Measurements from ENCODE around the gene SMPDL3A. TPM values are rescaled to one million over a fixed set of nuclear protein-coding genes. Genes with fewer than 3 reads are reported as not detected.
A peak's percentile ranks its signal among the peaks of the same experiment; 100 is the strongest.

Gene SMPDL3A
- total RNA-seq, 1 experiment from 2014 or later: 0.59 TPM

DNA sequence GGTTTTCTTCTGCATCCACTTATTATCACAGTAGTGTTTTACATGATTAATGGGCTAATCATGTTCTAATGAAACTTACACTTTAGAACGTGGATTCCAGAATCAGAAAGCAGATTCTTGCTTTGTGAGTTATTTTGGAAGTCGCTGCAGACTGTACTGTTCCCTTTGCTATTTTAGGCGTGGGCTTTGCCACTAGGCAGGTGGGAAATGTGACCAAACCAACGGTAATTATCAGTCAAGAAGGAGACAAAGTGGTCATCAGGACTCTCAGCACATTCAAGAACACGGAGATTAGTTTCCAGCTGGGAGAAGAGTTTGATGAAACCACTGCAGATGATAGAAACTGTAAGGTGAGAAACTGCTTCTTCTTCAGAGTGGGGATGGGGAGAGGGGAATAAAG, 8.9 kb upstream of the SMPDL3A start:
- Histone ChIP-seq H3K23ac (ENCODE audit: insufficient read length, low read depth, low read length) (no peak overlapping the region), H2AFZ (ENCODE audit: low read length) (no peak overlapping the region), H3K4me2 (ENCODE audit: insufficient read depth, insufficient read length, low read length) (peak overlapping the region; percentile 30), H4K5ac (ENCODE audit: insufficient read length, low read depth, low read length) (no peak overlapping the region), H3K9me3 (ENCODE audit: control insufficient read depth, low read depth, low read length) (no peaks in the 10 kb centered on the region), H4K8ac (replicated peaks; ENCODE audit: insufficient read length, low read depth, low read length) (no peak overlapping the region), H3K23me2 (ENCODE audit: insufficient read length, low read depth, low read length, poor library complexity, severe bottlenecking) (no peaks in the 10 kb centered on the region), H2BK5ac (ENCODE audit: insufficient read length, low read length) (no peak overlapping the region), H3K9ac (ENCODE audit: extremely low read depth, insufficient read length, low read length) (no peak overlapping the region), H3K4me1 (ENCODE audit: insufficient read depth, low read length) (peaks cover 3% of the 10 kb centered on the region; the same call in 1 of the 2 replicates), H3K27ac (ENCODE audit: insufficient read length, low read depth, low read length) (no peak overlapping the region), H4K20me1 (ENCODE audit: control insufficient read depth, insufficient read depth, insufficient read length) (no peaks in the 10 kb centered on the region), H3K18ac (ENCODE audit: insufficient read length, low read depth, low read length) (no peak overlapping the region), H3K79me1 (ENCODE audit: insufficient read depth, low read depth, low read length, poor library complexity, severe bottlenecking) (no peaks in the 10 kb centered on the region), H2BK15ac (ENCODE audit: low read depth, low read length) (no peak overlapping the region), H3K56ac (ENCODE audit: insufficient read length, low read depth, low read length) (no peak overlapping the region), H2BK120ac (ENCODE audit: low read depth, low read length, poor library complexity, severe bottlenecking) (no peak overlapping the region), H3K14ac (ENCODE audit: insufficient read depth, low read length) (no peak overlapping the region), H3K4ac (ENCODE audit: low read depth, low read length) (no peak overlapping the region), H2BK20ac (ENCODE audit: low read depth, low read length, poor library complexity, severe bottlenecking) (no peak overlapping the region), H2BK12ac (ENCODE audit: insufficient read length, low read depth, low read length) (no peak overlapping the region), H3K27me3 (ENCODE audit: insufficient read depth, low read length) (no peaks in the 10 kb centered on the region), H3K79me2 (ENCODE audit: insufficient read depth, low read length) (no peaks in the 10 kb centered on the region), H3T11ph (ENCODE audit: low read length) (no peak overlapping the region), H4K91ac (ENCODE audit: insufficient read length, low read depth, low read length) (no peak overlapping the region), H2AK5ac (ENCODE audit: insufficient read length, low read length) (no peak overlapping the region)
- no peaks in the 10 kb centered on the region; the same call in 1 of the 2 replicates for H3K27me3 Mint-ChIP-seq (ENCODE audit: low read depth)
- H3K9me3 Mint-ChIP-seq: no peaks in the 10 kb centered on the region
- TF ChIP-seq, protein P1, sequence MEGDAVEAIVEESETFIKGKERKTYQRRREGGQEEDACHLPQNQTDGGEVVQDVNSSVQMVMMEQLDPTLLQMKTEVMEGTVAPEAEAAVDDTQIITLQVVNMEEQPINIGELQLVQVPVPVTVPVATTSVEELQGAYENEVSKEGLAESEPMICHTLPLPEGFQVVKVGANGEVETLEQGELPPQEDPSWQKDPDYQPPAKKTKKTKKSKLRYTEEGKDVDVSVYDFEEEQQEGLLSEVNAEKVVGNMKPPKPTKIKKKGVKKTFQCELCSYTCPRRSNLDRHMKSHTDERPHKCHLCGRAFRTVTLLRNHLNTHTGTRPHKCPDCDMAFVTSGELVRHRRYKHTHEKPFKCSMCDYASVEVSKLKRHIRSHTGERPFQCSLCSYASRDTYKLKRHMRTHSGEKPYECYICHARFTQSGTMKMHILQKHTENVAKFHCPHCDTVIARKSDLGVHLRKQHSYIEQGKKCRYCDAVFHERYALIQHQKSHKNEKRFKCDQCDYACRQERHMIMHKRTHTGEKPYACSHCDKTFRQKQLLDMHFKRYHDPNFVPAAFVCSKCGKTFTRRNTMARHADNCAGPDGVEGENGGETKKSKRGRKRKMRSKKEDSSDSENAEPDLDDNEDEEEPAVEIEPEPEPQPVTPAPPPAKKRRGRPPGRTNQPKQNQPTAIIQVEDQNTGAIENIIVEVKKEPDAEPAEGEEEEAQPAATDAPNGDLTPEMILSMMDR (conservative IDR thresholded peaks at IDR 0.05): no peak
- no peaks in the 10 kb centered on the region for H3K36me3 Mint-ChIP-seq (ENCODE audit: insufficient read depth in 1 of 3, low read depth in 3 of 3)
- peaks cover 25 to 37% of the 10 kb centered on the region in 2 experiments for H3K4me1 Mint-ChIP-seq
- no CpG with 5 or more reads among the region's 5 CpGs for WGBS (ENCODE audit: extremely low coverage, insufficient read length, low lambda C conversion rate)
- no peak for DNase-seq
- H3K4me3 Mint-ChIP-seq: peak overlapping the region in 1 of 2 experiments; percentile 71; a peak in 2 of 5 replicates
- H3K27ac Mint-ChIP-seq: no peak overlapping the region
